HG03025 (cell line): Measurements from ENCODE around the gene MAP2.

ENCODE experiments used
- ATAC-seq: cut with Tn5 transposase; IDR thresholded peaks from one replicate; pipeline ENCODE4 v1.9.1; 2021; ENCODE audit warnings: mild to moderate bottlenecking, moderate library complexity; ENCODE audit not compliant: unreplicated experiment, low FRiP score

The MAP2 gene

GRCh38 chr2:209690029-209690754 lies 266.3 kb downstream of the MAP2 start:
- no peak for ATAC-seq

DNA sequence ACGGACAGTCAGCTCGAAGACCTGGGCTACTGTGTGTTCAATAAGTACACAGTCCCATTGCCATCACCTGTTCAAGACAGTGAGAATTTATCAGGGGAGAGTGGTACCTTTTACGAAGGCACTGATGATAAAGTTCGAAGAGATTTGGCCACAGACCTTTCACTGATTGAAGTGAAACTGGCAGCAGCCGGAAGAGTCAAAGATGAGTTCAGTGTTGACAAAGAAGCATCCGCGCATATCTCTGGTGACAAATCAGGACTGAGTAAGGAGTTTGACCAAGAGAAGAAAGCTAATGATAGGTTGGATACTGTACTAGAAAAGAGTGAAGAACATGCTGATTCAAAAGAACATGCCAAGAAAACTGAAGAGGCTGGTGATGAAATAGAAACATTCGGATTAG lies 270.9 kb downstream of the MAP2 start:
- no peak for ATAC-seq

DNA sequence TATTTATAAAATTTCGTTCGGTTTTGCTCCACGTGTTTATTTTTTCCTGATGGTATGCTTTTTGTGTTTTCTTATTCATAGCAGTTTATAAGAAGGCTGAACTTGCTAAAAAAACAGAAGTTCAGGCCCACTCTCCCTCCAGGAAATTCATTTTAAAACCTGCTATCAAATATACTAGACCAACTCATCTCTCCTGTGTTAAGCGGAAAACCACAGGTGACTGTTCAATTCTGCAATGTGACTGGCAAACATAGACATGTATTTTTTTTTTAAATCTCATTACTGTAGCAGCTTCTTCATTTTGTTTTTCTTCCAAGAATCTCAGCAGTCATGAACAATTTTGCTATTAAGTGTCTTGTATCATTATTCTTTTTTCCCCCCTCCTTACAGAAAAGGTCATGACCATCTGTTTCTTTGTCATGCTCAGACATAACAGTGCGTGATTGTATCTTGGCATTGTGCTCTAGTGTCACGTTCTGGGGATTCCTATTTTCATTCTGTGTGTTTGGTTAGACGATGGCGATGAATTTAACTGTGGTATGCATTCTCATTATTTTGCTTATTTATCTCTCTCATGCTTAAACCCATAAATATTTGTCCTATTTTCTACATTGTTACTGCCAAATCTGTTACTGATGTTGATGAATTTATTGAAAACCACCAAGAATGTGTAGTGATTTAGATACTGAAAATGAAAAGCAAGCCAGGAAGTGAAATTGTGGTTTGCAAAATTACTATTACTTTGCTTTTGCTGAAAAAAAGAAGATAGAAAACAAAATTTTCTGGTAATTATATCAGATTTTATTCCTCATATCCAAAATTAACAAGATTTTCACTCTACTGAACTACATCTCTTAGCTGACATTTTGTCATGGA lies 273.2 kb downstream of the MAP2 start:
- ATAC-seq, result peak; percentile 69

DNA sequence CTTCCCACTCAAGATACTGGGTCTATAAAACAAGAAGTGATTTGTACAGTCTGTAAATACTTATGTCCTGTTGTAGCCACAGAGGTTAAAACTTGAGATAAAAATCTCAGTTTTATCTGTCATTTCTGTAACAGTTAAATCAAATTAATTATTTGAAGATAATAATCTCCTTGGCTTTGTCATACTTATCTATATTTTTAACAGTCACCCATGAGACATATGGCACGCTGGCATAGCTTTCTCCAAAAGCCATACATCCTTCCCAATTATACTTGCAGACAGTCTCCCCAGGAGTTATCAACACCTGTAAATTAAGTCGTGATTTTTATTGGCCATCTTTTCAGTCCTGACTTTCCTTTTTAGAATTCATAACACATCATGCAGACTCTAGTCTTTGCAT lies 278.9 kb downstream of the MAP2 start:
- ATAC-seq, result no peak

- no peak for ATAC-seq
Observed at GRCh38 chr2:209713219-209713618, 289.4 kb downstream of the MAP2 start.

DNA sequence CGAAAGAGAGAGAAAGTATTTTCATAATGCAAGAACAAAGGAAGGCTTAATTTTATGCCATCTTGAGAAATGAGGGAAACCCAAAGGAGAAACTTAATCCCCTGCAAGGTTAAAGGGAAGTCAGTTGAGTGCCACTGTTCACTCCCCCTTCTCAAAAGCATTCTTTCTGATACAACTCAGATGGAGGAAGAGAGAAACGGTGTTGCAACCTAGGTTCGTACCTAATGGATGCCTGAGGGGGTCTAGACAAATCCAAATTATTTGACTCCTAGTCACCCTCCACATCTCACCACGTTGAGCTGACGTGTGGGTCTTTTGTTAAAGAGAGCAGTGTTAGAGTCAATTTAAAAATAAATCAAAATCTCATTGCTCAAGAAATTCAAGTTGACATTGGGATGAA lies 295.2 kb downstream of the MAP2 start:
- no peak for ATAC-seq

DNA sequence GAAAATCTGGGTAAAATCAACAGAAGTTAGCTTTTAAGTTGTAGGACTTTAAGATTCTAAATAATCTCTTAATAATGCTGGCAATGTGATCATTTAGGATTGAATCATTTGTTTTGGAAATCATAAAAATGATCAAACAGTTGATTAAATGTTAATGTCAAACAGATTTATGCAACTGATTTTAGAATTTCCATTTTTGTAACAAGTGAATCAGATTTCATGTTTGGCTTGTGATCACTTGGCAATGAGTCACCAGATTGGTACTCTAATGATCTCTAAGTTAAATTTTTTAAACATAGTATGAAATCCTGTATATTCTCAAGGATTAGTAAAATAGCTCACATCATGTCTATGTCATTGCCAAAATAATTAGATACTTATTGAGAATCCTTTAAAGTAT lies 297.6 kb downstream of the MAP2 start:
- no peak for ATAC-seq

GRCh38 chr2:209726311-209726710 lies 302.5 kb downstream of the MAP2 start:
- no peak for ATAC-seq

- ATAC-seq, result no peak
Observed at GRCh38 chr2:209727077-209727476, 303.2 kb downstream of the MAP2 start.

GRCh38 chr2:209734805-209735204 lies 311.0 kb downstream of the MAP2 start:
- ATAC-seq, result no peak

DNA sequence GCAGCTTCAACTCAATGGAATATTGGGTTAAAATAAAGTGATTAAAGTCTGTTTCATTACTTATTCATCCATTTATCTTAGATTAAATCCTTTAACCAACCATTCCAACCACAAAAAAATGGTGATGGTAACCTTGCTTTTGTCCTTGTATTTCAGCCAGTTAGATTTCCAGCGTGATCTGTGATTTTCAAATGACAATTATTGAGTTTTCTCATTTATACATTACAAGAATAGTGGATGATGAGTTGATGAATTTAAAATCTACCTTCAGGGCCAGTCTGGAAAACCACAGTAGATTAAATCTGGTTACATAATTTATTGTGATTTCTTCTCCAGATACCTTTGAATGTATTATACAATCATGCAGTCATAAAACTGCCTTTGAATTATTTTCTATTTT lies 318.1 kb downstream of the MAP2 start:
- no peak for ATAC-seq

DNA sequence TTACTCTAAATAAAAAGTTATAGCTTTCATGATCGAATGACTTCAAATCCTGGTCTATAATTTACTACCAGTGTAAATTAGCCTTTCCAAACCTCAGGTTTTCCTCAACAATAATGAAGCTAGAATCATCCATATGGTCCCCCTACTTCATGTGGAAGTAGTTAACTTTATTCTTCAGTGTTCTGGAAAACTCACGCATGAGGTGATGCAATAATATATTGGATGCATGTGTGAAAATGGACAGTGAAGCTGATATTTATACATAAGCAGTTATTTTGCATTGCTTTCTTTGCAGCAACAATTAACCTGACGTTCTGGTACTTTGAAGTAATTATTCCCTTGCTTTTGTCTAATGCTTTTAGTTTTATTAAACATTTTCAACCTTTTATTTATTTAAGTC lies 329.2 kb downstream of the MAP2 start:
- ATAC-seq, result no peak

DNA sequence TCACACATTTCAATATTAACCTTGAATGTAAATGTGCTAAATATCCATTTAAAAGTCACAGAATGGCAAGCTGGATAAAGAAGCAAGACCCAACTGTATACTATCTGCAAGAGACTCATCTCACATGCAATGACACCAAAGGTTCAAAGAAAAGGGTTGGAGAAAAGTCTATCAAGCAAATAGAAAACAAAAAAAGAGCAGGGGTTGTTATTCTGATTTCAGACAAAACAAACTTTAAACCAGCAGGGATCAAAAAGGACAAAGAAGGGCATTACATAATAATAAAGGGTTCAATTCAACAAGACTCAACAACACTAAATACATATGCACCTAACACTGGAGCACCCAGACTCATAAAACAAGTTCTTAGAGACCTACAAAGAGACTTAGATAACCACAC lies 333.3 kb downstream of the MAP2 start:
- ATAC-seq, result no peak

DNA sequence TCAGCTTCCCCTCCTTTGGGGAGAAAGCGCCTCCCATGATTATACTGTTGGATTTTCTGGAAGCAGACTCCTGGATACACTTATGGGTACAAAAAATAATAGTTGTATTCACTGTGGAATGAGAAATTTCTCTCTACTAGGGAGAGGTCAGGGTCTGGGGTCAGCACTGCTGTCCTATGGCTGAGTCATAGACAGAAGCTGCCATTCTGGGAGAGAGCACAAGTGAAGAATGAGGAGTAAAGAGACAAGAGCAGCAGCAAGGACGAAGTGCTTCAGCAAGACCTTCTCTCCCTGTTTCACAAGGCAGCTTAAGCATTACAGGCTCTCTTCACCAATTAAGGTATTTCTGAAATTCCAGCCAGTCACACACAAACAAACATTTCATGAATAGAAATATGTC lies 337.7 kb downstream of the MAP2 start:
- no peak for ATAC-seq

- no peak for ATAC-seq
Observed at GRCh38 chr2:209762563-209762962, 338.7 kb downstream of the MAP2 start.

GRCh38 chr2:209763106-209763505 lies 339.3 kb downstream of the MAP2 start:
- ATAC-seq, result no peak

- no peak for ATAC-seq
Observed at GRCh38 chr2:209766613-209767012, 342.8 kb downstream of the MAP2 start.

- no peak for ATAC-seq
Observed at GRCh38 chr2:209767316-209767715, 343.5 kb downstream of the MAP2 start.

DNA sequence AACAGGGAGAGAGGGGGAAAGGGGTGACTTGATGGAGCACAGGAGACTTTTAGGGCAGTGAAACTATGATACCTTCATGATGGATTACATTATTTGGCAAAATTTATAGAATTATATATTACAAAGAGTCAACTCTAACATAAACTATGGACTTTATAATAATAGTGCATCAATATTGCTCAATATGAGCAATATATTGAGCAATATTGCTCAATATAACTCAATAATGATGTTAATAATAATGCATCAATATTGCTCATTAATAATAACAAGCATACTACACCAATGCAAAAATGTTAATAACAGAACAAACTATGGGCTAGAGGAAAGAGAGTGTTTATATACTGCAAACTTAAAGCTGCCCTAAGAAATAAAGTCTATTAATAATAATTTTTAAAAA lies 344.7 kb downstream of the MAP2 start:
- ATAC-seq, result no peak

DNA sequence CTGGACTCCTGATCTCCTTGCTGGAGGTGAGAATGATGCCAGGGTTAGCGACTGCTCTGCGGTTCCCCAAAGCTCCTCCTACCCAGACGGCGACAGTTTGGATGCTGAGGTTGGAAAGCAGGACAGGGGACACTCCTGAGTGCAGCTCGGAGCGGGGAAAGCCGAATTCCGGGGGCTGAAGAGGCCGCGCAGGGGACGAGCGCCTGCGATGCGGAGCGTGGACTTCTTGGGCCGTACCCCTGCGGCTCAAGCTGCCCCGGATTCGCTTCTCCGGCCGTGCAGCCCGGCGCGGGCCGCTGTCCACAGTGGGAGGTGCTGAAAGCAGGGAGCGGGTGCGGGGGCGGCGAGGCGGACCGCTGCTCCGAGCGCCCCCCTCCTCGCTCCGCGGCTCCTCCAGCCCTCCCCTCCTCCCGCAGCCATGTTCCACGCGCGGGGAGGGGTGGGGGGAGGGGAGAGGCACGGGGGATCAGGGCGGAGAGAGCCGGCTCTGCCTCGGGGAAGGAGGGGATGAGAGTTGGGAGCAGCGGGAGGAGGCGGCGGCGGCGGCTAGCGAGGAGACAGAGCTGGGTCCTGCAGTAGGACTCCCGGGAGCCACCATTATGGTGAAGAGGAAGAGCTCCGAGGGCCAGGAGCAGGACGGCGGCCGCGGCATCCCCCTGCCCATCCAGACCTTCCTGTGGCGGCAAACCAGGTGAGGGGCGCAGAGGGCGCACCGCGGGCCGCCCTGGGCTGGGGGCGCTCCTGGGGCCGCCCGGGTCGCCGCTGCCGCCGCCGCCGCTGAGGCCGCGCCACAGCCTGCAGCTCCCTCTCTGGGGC lies 347.8 kb downstream of the MAP2 start, which contains the start of gene UNC80:
TSS of gene UNC80 (plus strand) at position 359 of the 816 bp plus-strand sequence. CDS start at position 600, 241 bp downstream.
- no peak for ATAC-seq

GRCh38 chr2:209772290-209772685 lies 348.4 kb downstream of the MAP2 start:
- no peak for ATAC-seq
